ENCODE measurements around the gene SUSD2.
A peak's percentile ranks its signal among the peaks of the same experiment; 100 is the strongest.

The SUSD2 gene

GRCh38 chr22:24159650-24160049 lies 21.6 kb upstream of the SUSD2 start:
- H3K36me3 Mint-ChIP-seq = peaks cover 19 to 21% of the 10 kb centered on the region in 2 donors
- DNase-seq = no peak
- H3K9me3 Mint-ChIP-seq = no peaks in the 10 kb centered on the region
- ATAC-seq (replicated peaks) = no peak
- no peaks in the 10 kb centered on the region for H3K27me3 Mint-ChIP-seq
- no peak overlapping the region for H3K4me3 Mint-ChIP-seq
- peaks cover 42 to 78% of the 10 kb centered on the region in 2 donors for H3K4me1 Mint-ChIP-seq
- H3K27ac Mint-ChIP-seq = peak overlapping the region; percentile 83

GRCh38 chr22:24160546-24160945 lies 20.7 kb upstream of the SUSD2 start:
- Mint-ChIP-seq H3K9me3 (no peaks in the 10 kb centered on the region), H3K36me3 (peaks cover 20 to 23% of the 10 kb centered on the region in 2 donors), H3K4me1 (peaks cover 37 to 69% of the 10 kb centered on the region in 2 donors), H3K27ac (peak overlapping the region; percentile 70), H3K27me3 (no peaks in the 10 kb centered on the region), H3K4me3 (no peak overlapping the region)
- ATAC-seq (replicated peaks) (no peak), DNase-seq (no peak)

GRCh38 chr22:24161485-24161884 lies 19.8 kb upstream of the SUSD2 start:
- no peaks in the 10 kb centered on the region for H3K9me3 Mint-ChIP-seq
- peaks cover 35 to 65% of the 10 kb centered on the region in 2 donors for H3K4me1 Mint-ChIP-seq
- H3K36me3 Mint-ChIP-seq = peaks cover 23 to 26% of the 10 kb centered on the region in 2 donors
- no peak for DNase-seq
- ATAC-seq (replicated peaks) = no peak
- peak overlapping the region; percentile 5 for H3K27ac Mint-ChIP-seq
- H3K4me3 Mint-ChIP-seq = no peak overlapping the region
- no peaks in the 10 kb centered on the region for H3K27me3 Mint-ChIP-seq

GRCh38 chr22:24161909-24162308 lies 19.4 kb upstream of the SUSD2 start:
- Mint-ChIP-seq H3K36me3 (peaks cover 23 to 28% of the 10 kb centered on the region in 2 donors), H3K27ac (peak overlapping the region; percentile 49), H3K27me3 (no peaks in the 10 kb centered on the region), H3K4me3 (no peak overlapping the region), H3K4me1 (peaks cover 32 to 61% of the 10 kb centered on the region in 2 donors), H3K9me3 (no peaks in the 10 kb centered on the region)
- DNase-seq (no peak), ATAC-seq (replicated peaks) (no peak)

GRCh38 chr22:24162436-24162835 lies 18.9 kb upstream of the SUSD2 start:
- Mint-ChIP-seq H3K4me1 (peaks cover 27 to 56% of the 10 kb centered on the region in 2 donors), H3K36me3 (peaks cover 23 to 28% of the 10 kb centered on the region in 2 donors)

GRCh38 chr22:24164243-24164642 lies 17.0 kb upstream of the SUSD2 start:
- no peaks in the 10 kb centered on the region for H3K27me3 Mint-ChIP-seq
- ATAC-seq (replicated peaks) (no peak), DNase-seq (no peak)
- H3K27ac Mint-ChIP-seq = no peak overlapping the region
- no peak overlapping the region for H3K4me3 Mint-ChIP-seq
- peaks cover 17 to 38% of the 10 kb centered on the region in 2 donors for H3K4me1 Mint-ChIP-seq
- H3K36me3 Mint-ChIP-seq = peaks cover 23 to 40% of the 10 kb centered on the region in 2 donors
- no peaks in the 10 kb centered on the region for H3K9me3 Mint-ChIP-seq

More at GRCh38 chr22:24162436-24162835, 18.9 kb upstream of the SUSD2 start:
- Mint-ChIP-seq H3K27me3 (no peaks in the 10 kb centered on the region), H3K4me3 (no peak overlapping the region), H3K9me3 (no peaks in the 10 kb centered on the region), H3K27ac (no peak overlapping the region)
- ATAC-seq (replicated peaks) (no peak), DNase-seq (no peak)

- DNase-seq (no peak), ATAC-seq (replicated peaks) (no peak)
- Mint-ChIP-seq H3K27me3 (no peaks in the 10 kb centered on the region), H3K4me3 (no peak overlapping the region), H3K27ac (no peak overlapping the region), H3K4me1 (peaks cover 13 to 32% of the 10 kb centered on the region in 2 donors), H3K36me3 (peaks cover 20 to 37% of the 10 kb centered on the region in 2 donors), H3K9me3 (no peaks in the 10 kb centered on the region)
Observed at GRCh38 chr22:24164940-24165339, 16.3 kb upstream of the SUSD2 start.

- Mint-ChIP-seq H3K27ac (peak overlapping the region; percentile 31), H3K4me3 (no peak overlapping the region), H3K4me1 (peaks cover 12 to 25% of the 10 kb centered on the region in 2 donors), H3K27me3 (no peaks in the 10 kb centered on the region), H3K9me3 (no peaks in the 10 kb centered on the region), H3K36me3 (peaks cover 20 to 37% of the 10 kb centered on the region in 2 donors)
- DNase-seq (no peak), ATAC-seq (replicated peaks) (no peak)
Observed at GRCh38 chr22:24165673-24166072, 15.6 kb upstream of the SUSD2 start.

- no peaks in the 10 kb centered on the region for H3K27me3 Mint-ChIP-seq
- DNase-seq (no peak), ATAC-seq (replicated peaks) (no peak)
- no peak overlapping the region for H3K4me3 Mint-ChIP-seq
- H3K36me3 Mint-ChIP-seq = peaks cover 18 to 40% of the 10 kb centered on the region in 2 donors
- H3K4me1 Mint-ChIP-seq = peaks cover 7 to 14% of the 10 kb centered on the region in 2 donors
- no peak overlapping the region for H3K27ac Mint-ChIP-seq
- no peaks in the 10 kb centered on the region for H3K9me3 Mint-ChIP-seq
Observed at GRCh38 chr22:24166811-24167210, 14.5 kb upstream of the SUSD2 start.

GRCh38 chr22:24169439-24170058 lies 11.7 kb upstream of the SUSD2 start:
- H3K4me3 Mint-ChIP-seq = no peak overlapping the region
- peaks cover 0 to 2% of the 10 kb centered on the region in 2 donors for H3K4me1 Mint-ChIP-seq
- H3K36me3 Mint-ChIP-seq = peaks cover 14 to 44% of the 10 kb centered on the region in 2 donors
- no peak overlapping the region for H3K27ac Mint-ChIP-seq
- H3K27me3 Mint-ChIP-seq = no peaks in the 10 kb centered on the region
- no peak for DNase-seq
- ATAC-seq (replicated peaks) = no peak
- no peaks in the 10 kb centered on the region for H3K9me3 Mint-ChIP-seq

- Mint-ChIP-seq H3K4me1 (peaks cover 0 to 2% of the 10 kb centered on the region in 2 donors), H3K36me3 (peaks cover 13 to 42% of the 10 kb centered on the region in 2 donors), H3K9me3 (no peaks in the 10 kb centered on the region), H3K27ac (no peak overlapping the region), H3K27me3 (no peaks in the 10 kb centered on the region), H3K4me3 (no peak overlapping the region)
- ATAC-seq (replicated peaks) (no peak), DNase-seq (no peak)
Observed at GRCh38 chr22:24170188-24170587, 11.1 kb upstream of the SUSD2 start.

- Mint-ChIP-seq H3K27me3 (no peaks in the 10 kb centered on the region), H3K4me1 (peaks cover 0 to under 1% of the 10 kb centered on the region in 2 donors), H3K27ac (no peak overlapping the region), H3K9me3 (no peaks in the 10 kb centered on the region), H3K4me3 (no peak overlapping the region), H3K36me3 (peaks cover 13 to 43% of the 10 kb centered on the region in 2 donors)
- DNase-seq = no peak
- ATAC-seq (replicated peaks) = no peak
Observed at GRCh38 chr22:24170632-24171031, 10.7 kb upstream of the SUSD2 start.

GRCh38 chr22:24171822-24172221 lies 9.5 kb upstream of the SUSD2 start:
- DNase-seq (no peak), ATAC-seq (replicated peaks) (no peak)
- H3K36me3 Mint-ChIP-seq = peaks cover 18 to 43% of the 10 kb centered on the region in 2 donors
- H3K4me1 Mint-ChIP-seq = no peaks in the 10 kb centered on the region
- no peak overlapping the region for H3K27ac Mint-ChIP-seq
- no peak overlapping the region for H3K4me3 Mint-ChIP-seq
- H3K27me3 Mint-ChIP-seq = no peaks in the 10 kb centered on the region
- H3K9me3 Mint-ChIP-seq = no peaks in the 10 kb centered on the region

GRCh38 chr22:24175160-24175808 lies 6.0 kb upstream of the SUSD2 start:
- Mint-ChIP-seq H3K4me3 (no peak overlapping the region), H3K9me3 (no peaks in the 10 kb centered on the region), H3K27ac (peak overlapping the region; percentile 68), H3K4me1 (peaks cover 2 to 6% of the 10 kb centered on the region in 2 donors), H3K36me3 (peaks cover 18 to 34% of the 10 kb centered on the region in 2 donors), H3K27me3 (no peaks in the 10 kb centered on the region)
- DNase-seq = peak; percentile 32
- peak; percentile 74 to 78 for ATAC-seq (replicated peaks)

- no peaks in the 10 kb centered on the region for H3K27me3 Mint-ChIP-seq
- H3K4me1 Mint-ChIP-seq = peaks cover 2 to 6% of the 10 kb centered on the region in 2 donors
- DNase-seq (no peak), ATAC-seq (replicated peaks) (no peak)
- H3K36me3 Mint-ChIP-seq = peaks cover 18 to 34% of the 10 kb centered on the region in 2 donors
- H3K4me3 Mint-ChIP-seq = no peak overlapping the region
- H3K27ac Mint-ChIP-seq = peak overlapping the region; percentile 31
- H3K9me3 Mint-ChIP-seq = no peaks in the 10 kb centered on the region
Observed at GRCh38 chr22:24176040-24176439, 5.2 kb upstream of the SUSD2 start.

Measured in stimulated activated naive B cell treated with anti-CD40 and anti-IgM and Interleukin-4, amounts not matched to agents 10 μg/mL and 1 μg/mL and 100 μg/mL, for 72 hours (primary cell).